Endometrium (tissue), 2 donors: Measurements from ENCODE around the gene DTNA.

Experiments used
- FAIRE-seq: peaks from 2 replicates; lab custom pipeline; 2012; peaks lifted over from hg19 to GRCh38; lab: Jason Lieb, UNC
- donor health status: control.
- donor health status: control.

The DTNA gene

GRCh38 chr18:34859496-34859895, 149.4 kb downstream of the DTNA start:
- FAIRE-seq, result no peak

GRCh38 chr18:34862561-34862960, 152.5 kb downstream of the DTNA start:
- FAIRE-seq, result no peak

GRCh38 chr18:34863702-34864101, 153.6 kb downstream of the DTNA start:
- FAIRE-seq, result no peak

GRCh38 chr18:34864836-34865497, 154.9 kb downstream of the DTNA start:
- FAIRE-seq, result no peak

- FAIRE-seq, result no peak
Observed at GRCh38 chr18:34866310-34866709, 156.2 kb downstream of the DTNA start.

- no peak for FAIRE-seq
Observed at GRCh38 chr18:34866739-34867138, 156.6 kb downstream of the DTNA start.

- FAIRE-seq, result no peak
Observed at GRCh38 chr18:34867520-34867919, 157.4 kb downstream of the DTNA start.

- FAIRE-seq, result no peak
Observed at GRCh38 chr18:34870555-34871310, 160.6 kb downstream of the DTNA start.

- no peak for FAIRE-seq
Observed at GRCh38 chr18:34871435-34871834, 161.3 kb downstream of the DTNA start.

- FAIRE-seq, result no peak
Observed at GRCh38 chr18:34872066-34872465, 162.0 kb downstream of the DTNA start.

GRCh38 chr18:34873986-34874580, 164.0 kb downstream of the DTNA start:
- FAIRE-seq, result no peak

GRCh38 chr18:34875150-34875549, 165.1 kb downstream of the DTNA start:
- FAIRE-seq, result no peak

- FAIRE-seq, result no peak
Observed at GRCh38 chr18:34880403-34880802, 170.3 kb downstream of the DTNA start.

- no peak for FAIRE-seq
Observed at GRCh38 chr18:34880882-34881834, 171.1 kb downstream of the DTNA start.

- FAIRE-seq, result no peak
Observed at GRCh38 chr18:34884436-34884835, 174.3 kb downstream of the DTNA start.

- FAIRE-seq, result no peak
Observed at GRCh38 chr18:34886177-34886576, 176.1 kb downstream of the DTNA start.

- no peak for FAIRE-seq
Observed at GRCh38 chr18:34887881-34888580, 177.9 kb downstream of the DTNA start.

- FAIRE-seq, result no peak
Observed at GRCh38 chr18:34890486-34891085, 180.5 kb downstream of the DTNA start.

- FAIRE-seq, result no peak
Observed at GRCh38 chr18:34892379-34892778, 182.3 kb downstream of the DTNA start.

GRCh38 chr18:34893239-34893638, 183.1 kb downstream of the DTNA start:
- no peak for FAIRE-seq

- no peak for FAIRE-seq
Observed at GRCh38 chr18:34901299-34901698, 191.2 kb downstream of the DTNA start.
